Right atrium auricular region (tissue), 2 donors: ENCODE data around the gene APOA1. TPM values are rescaled to one million over a fixed set of nuclear protein-coding genes. Genes with fewer than 3 reads are reported as not detected.

Experiments used
- DNase-seq: peaks from one replicate; pipeline ENCODE4 v3.0.0-alpha.2; 2019; ENCODE audit warnings: low spot score
- H3K27ac ChIP-seq, 2 donors: fragments of 200-600 bp; sonication (generic); 1 replicate in 1 of 2; 2 replicates in 1 of 2; pipeline ENCODE4 v1.5.1; 2016 to 2019
- H3K27me3 ChIP-seq, 2 donors: fragments of 200-600 bp; sonication (generic); one replicate each; pipeline versions ENCODE4 v1.5.1 to v1.6.0; 2017 to 2019
- H3K36me3 ChIP-seq: fragments of 200-600 bp; sonication (generic); one replicate; pipeline ENCODE4 v1.5.1; 2016
- H3K4me1 ChIP-seq, 2 donors: fragments of 200-600 bp; sonication (generic); one replicate each; pipeline versions ENCODE4 v1.5.1 to v1.6.0; 2017 to 2019
- H3K4me3 ChIP-seq, 2 donors: fragments of 200-600 bp; sonication (generic); 1 replicate in 1 of 2; 2 replicates in 1 of 2; pipeline ENCODE4 v1.5.1; 2017 to 2019; ENCODE audit warnings: mild to moderate bottlenecking in 1 of 2, moderate library complexity in 1 of 2
- H3K9me3 ChIP-seq, 2 donors: fragments of 200-600 bp; sonication (generic); one replicate each; pipeline ENCODE4 v1.5.1; 2019
- CTCF ChIP-seq, 2 donors: fragments of 200-600 bp; sonication (generic); IDR thresholded peaks; one replicate each; pipeline ENCODE4 v1.5.1; 2019; ENCODE audit warnings: antibody characterized with exemption in 2 of 2
- total RNA-seq, 2 donors: library from RNA; depleted of rRNA; stranded (reverse); fragments of >200 nt; gene quantifications; one replicate each; pipeline ENCODE4 v1.1.0, GENCODE V29; 2016

The APOA1 gene
- total RNA-seq, result 1 to 10 TPM; 4.5 to 9.5 TPM

GRCh38 chr11:116837231-116838091 is at the start of gene APOA1:
TSS of gene APOA1 (minus strand) at chr11:116837622. CDS start at chr11:116837387, 235 bp downstream.
- H3K9me3 ChIP-seq, result no peaks in the 10 kb centered on the region
- no peak within 1 kb of the TSS for H3K4me3 ChIP-seq
- no peaks in the 10 kb centered on the region for H3K27me3 ChIP-seq
- peaks cover 0 to 38% of the 10 kb centered on the region in 2 donors for H3K4me1 ChIP-seq
- DNase-seq, result no peak
- TF ChIP-seq CTCF (IDR thresholded peaks at IDR 0.05), result no peak
- no peaks in the 10 kb centered on the region for H3K36me3 ChIP-seq
- H3K27ac ChIP-seq, result peak within 1 kb of the TSS; percentile 73 to 76

GRCh38 chr11:116885951-116886655 is 48.7 kb upstream of the APOA1 start:
- no peaks in the 10 kb centered on the region for H3K27me3 ChIP-seq
- no peak overlapping the region for H3K4me3 ChIP-seq
- DNase-seq, result no peak
- H3K36me3 ChIP-seq, result no peaks in the 10 kb centered on the region
- no peaks in the 10 kb centered on the region for H3K9me3 ChIP-seq
- H3K4me1 ChIP-seq, result peaks cover 0 to 26% of the 10 kb centered on the region in 2 donors
- peak overlapping the region; percentile 27 to 38 for H3K27ac ChIP-seq
- no peak for TF ChIP-seq CTCF (IDR thresholded peaks at IDR 0.05)

- H3K4me1 ChIP-seq, result peaks cover 0 to 12% of the 10 kb centered on the region in 2 donors
- H3K27me3 ChIP-seq, result no peaks in the 10 kb centered on the region
- no peaks in the 10 kb centered on the region for H3K36me3 ChIP-seq
- H3K4me3 ChIP-seq, result no peak overlapping the region
- H3K27ac ChIP-seq, result no peak overlapping the region
- no peak for DNase-seq
- no peak for TF ChIP-seq CTCF (IDR thresholded peaks at IDR 0.05)
- H3K9me3 ChIP-seq, result no peaks in the 10 kb centered on the region
Observed at GRCh38 chr11:116882386-116882785, 45.0 kb upstream of the APOA1 start.

GRCh38 chr11:116881143-116881542 is 43.7 kb upstream of the APOA1 start:
- H3K4me1 ChIP-seq, result peaks cover 0 to 5% of the 10 kb centered on the region in 2 donors
- no peaks in the 10 kb centered on the region for H3K36me3 ChIP-seq
- no peaks in the 10 kb centered on the region for H3K27me3 ChIP-seq
- no peak overlapping the region for H3K4me3 ChIP-seq
- H3K9me3 ChIP-seq, result no peaks in the 10 kb centered on the region
- H3K27ac ChIP-seq, result no peak overlapping the region
- DNase-seq, result no peak
- no peak for TF ChIP-seq CTCF (IDR thresholded peaks at IDR 0.05)

GRCh38 chr11:116879800-116880625 is 42.6 kb upstream of the APOA1 start:
- Histone ChIP-seq H3K36me3 (peaks cover 7% of the 10 kb centered on the region), H3K4me3 (no peak overlapping the region), H3K4me1 (peaks cover 0 to 1% of the 10 kb centered on the region in 2 donors), H3K9me3 (no peaks in the 10 kb centered on the region), H3K27ac (no peak overlapping the region), H3K27me3 (no peaks in the 10 kb centered on the region)
- TF ChIP-seq CTCF (IDR thresholded peaks at IDR 0.05), result peak; percentile 21 to 77
- DNase-seq, result no peak
